ENCODE measurements around the gene ABAT. TPM values are rescaled to one million over a fixed set of nuclear protein-coding genes. Genes with fewer than 3 reads are reported as not detected.

ABAT gene
- total RNA-seq, 2 donors from 2014 or later, result 9.8 to 14.9 TPM

GRCh38 chr16:8814095-8814806 is 139.8 kb downstream of the ABAT start:
- Histone ChIP-seq H3K27ac (no peak overlapping the region), H3K36me3 (peaks cover 82% of the 10 kb centered on the region), H3K27me3 (no peaks in the 10 kb centered on the region), H3K4me3 (no peak overlapping the region), H3K9me3 (no peaks in the 10 kb centered on the region), H3K4me1 (peaks cover 0 to 9% of the 10 kb centered on the region in 2 donors)
- TF ChIP-seq CTCF (IDR thresholded peaks at IDR 0.05), result no peak
- DNase-seq (ENCODE audit: low spot score), result no peak

- no peak for TF ChIP-seq CTCF (IDR thresholded peaks at IDR 0.05)
- peaks cover 67% of the 10 kb centered on the region for H3K36me3 ChIP-seq
Measured at GRCh38 chr16:8816967-8817655, 142.7 kb downstream of the ABAT start.

GRCh38 chr16:8818504-8819270 is 144.3 kb downstream of the ABAT start:
- Histone ChIP-seq H3K4me3 (no peak overlapping the region), H3K36me3 (peaks cover 51% of the 10 kb centered on the region), H3K27me3 (no peaks in the 10 kb centered on the region), H3K4me1 (peaks cover 0 to 10% of the 10 kb centered on the region in 2 donors), H3K27ac (peak overlapping the region in 1 of 2 donors; percentile 24), H3K9me3 (no peaks in the 10 kb centered on the region)
- no peak for TF ChIP-seq CTCF (IDR thresholded peaks at IDR 0.05)
- no peak for DNase-seq (ENCODE audit: low spot score)

More at GRCh38 chr16:8816967-8817655, 142.7 kb downstream of the ABAT start:
- no peaks in the 10 kb centered on the region for H3K9me3 ChIP-seq
- H3K4me1 ChIP-seq, result peaks cover 0 to 10% of the 10 kb centered on the region in 2 donors
- no peak overlapping the region for H3K4me3 ChIP-seq
- no peak overlapping the region for H3K27ac ChIP-seq
- no peaks in the 10 kb centered on the region for H3K27me3 ChIP-seq
- DNase-seq (ENCODE audit: low spot score), result no peak

- H3K4me3 ChIP-seq, result no peak overlapping the region
- peaks cover 50% of the 10 kb centered on the region for H3K36me3 ChIP-seq
- H3K27me3 ChIP-seq, result no peaks in the 10 kb centered on the region
- no peaks in the 10 kb centered on the region for H3K9me3 ChIP-seq
- TF ChIP-seq CTCF (IDR thresholded peaks at IDR 0.05), result no peak
- no peak for DNase-seq (ENCODE audit: low spot score)
- H3K4me1 ChIP-seq, result peaks cover 0 to 10% of the 10 kb centered on the region in 2 donors
- H3K27ac ChIP-seq, result peak overlapping the region in 1 of 2 donors; percentile 15
Measured at GRCh38 chr16:8819411-8820034, 145.1 kb downstream of the ABAT start.

- H3K36me3 ChIP-seq, result peaks cover 33% of the 10 kb centered on the region
Measured at GRCh38 chr16:8822403-8822802, 148.0 kb downstream of the ABAT start.

More at GRCh38 chr16:8822403-8822802, 148.0 kb downstream of the ABAT start:
- H3K4me3 ChIP-seq, result no peak overlapping the region
- no peak for TF ChIP-seq CTCF (IDR thresholded peaks at IDR 0.05)
- H3K9me3 ChIP-seq, result no peaks in the 10 kb centered on the region
- H3K27me3 ChIP-seq, result no peaks in the 10 kb centered on the region
- DNase-seq (ENCODE audit: low spot score), result no peak
- peaks cover 0 to 10% of the 10 kb centered on the region in 2 donors for H3K4me1 ChIP-seq
- H3K27ac ChIP-seq, result no peak overlapping the region

Data from right atrium auricular region (tissue), 2 donors.